Loucy (cell line): ENCODE results near the gene TIMP1.

Experiments
- CTCF ChIP-seq: fragments of 200-600 bp; sonication (generic); conservative IDR thresholded peaks from 2 replicates; pipeline ENCODE4 v1.5.1; 2014; ENCODE audit warnings: mild to moderate bottlenecking, antibody characterized with exemption, low read length
- EZH2phosphoT487 ChIP-seq: fragments of 200-600 bp; IDR thresholded peaks from 2 replicates; pipeline ENCODE4 v1.6.1; 2018; ENCODE audit warnings: antibody characterized with exemption, mild to moderate bottlenecking, moderate library complexity, borderline replicate concordance

- TF ChIP-seq CTCF (no peak), EZH2phosphoT487 (no peak)
Observed at GRCh38 chrX:47539860-47540259, 42.4 kb upstream of the TIMP1 start.
